K562 (cell line): ENCODE results near the gene AMH. TPM values are rescaled to one million over a fixed set of nuclear protein-coding genes. Genes with fewer than 3 reads are reported as not detected.

ENCODE experiments used
- ATAC-seq: fragments of 200-7000 bp; cut with Tn5 transposase; 3 replicates; pipeline ENCODE4 v1.9.1; 2020; ENCODE audit warnings: moderate library complexity
- BruUV-seq: library from RNA; stranded (reverse); fragments of 400-500 nt; replicated peaks from 2 replicates; lab custom pipeline; 2021; lab: Mats Ljungman, UMichigan
- CTCF ChIA-PET: fragments of 300-600 bp; formaldehyde crosslinking; extraction: SDS; loops from one replicate; lab custom pipeline; 2021; ENCODE audit warnings: low intra/inter-chr PET ratio; lab: Yijun Ruan, JAX
- POLR2A ChIA-PET: fragments of 300-600, 350-650 bp; sonication (Branson Sonifier 250); formaldehyde crosslinking; extraction: SDS; loops from one replicate; lab custom pipeline; 2021; ENCODE audit warnings: antibody characterized with exemption, inconsistent platforms; lab: Yijun Ruan, JAX
- DNase-seq, 4 experiments: peaks; one replicate each; pipeline versions ENCODE4 v3.0.0 to v3.0.0-alpha.2; 2011 to 2018; ENCODE audit warnings: low spot score in 3 of 4, mixed read lengths in 3 of 4; ENCODE audit errors: extremely low read depth in 1 of 4
- FAIRE-seq: peaks from 2 replicates; lab custom pipeline; 2011; peaks lifted over from hg19 to GRCh38; lab: Jason Lieb, UNC
- H2AFZ ChIP-seq: 2 replicates; pipeline ENCODE4 v1.6.0; 2011; ENCODE audit warnings: low read depth, low read length, control low read depth, inconsistent platforms
- H3K27ac ChIP-seq: fragments of 200-600 bp; 3 replicates; pipeline ENCODE4 v1.8.0; 2011; ENCODE audit warnings: low read depth, mild to moderate bottlenecking, control low read depth, inconsistent platforms, low read length, moderate library complexity, mixed read lengths; ENCODE audit errors: extremely low read depth
- H3K27me3 ChIP-seq, 2 experiments: fragments of 300-600 bp in 1 of 2; 2 replicates in 1 of 2; 3 replicates in 1 of 2; pipeline versions ENCODE4 v1.6.0 to v1.8.0; 2011; ENCODE audit warnings: inconsistent platforms in 2 of 2, low read length in 2 of 2, mild to moderate bottlenecking in 1 of 2, mixed read lengths in 1 of 2, moderate library complexity in 1 of 2; ENCODE audit not compliant: control insufficient read depth in 2 of 2, insufficient read depth in 2 of 2
- H3K36me3 ChIP-seq: fragments of 300-600 bp; 3 replicates; pipeline ENCODE4 v1.8.0; 2011; ENCODE audit warnings: mild to moderate bottlenecking, low read length, inconsistent platforms; ENCODE audit not compliant: control insufficient read depth, insufficient read depth
- H3K4me1 ChIP-seq, 2 experiments: fragments of 200-600 bp in 1 of 2; replicated peaks in 1 of 2; 2 replicates in 1 of 2; 3 replicates in 1 of 2; pipeline versions ENCODE4 v1.5.1 to v1.8.0; 2011; ENCODE audit warnings: inconsistent platforms in 2 of 2, low read length in 2 of 2, mild to moderate bottlenecking in 1 of 2, mixed read lengths in 1 of 2, moderate library complexity in 1 of 2; ENCODE audit not compliant: control insufficient read depth in 2 of 2, insufficient read depth in 2 of 2
- H3K4me2 ChIP-seq: 2 replicates; pipeline ENCODE4 v1.6.1; 2011; ENCODE audit warnings: low read length, control low read depth, inconsistent platforms, mixed read lengths; ENCODE audit not compliant: insufficient read depth
- H3K4me3 ChIP-seq: fragments of 200-600 bp; sonication (generic), shearing (Covaris generic); 2 replicates; pipeline ENCODE4 v1.5.1; 2016; ENCODE audit warnings: control low read depth, inconsistent platforms
- H3K79me2 ChIP-seq: fragments of 200-600 bp; 3 replicates; pipeline ENCODE4 v1.8.0; 2011; ENCODE audit warnings: low read length, inconsistent platforms; ENCODE audit not compliant: control insufficient read depth, insufficient read depth
- H3K9ac ChIP-seq, 2 experiments: 2 replicates each; pipeline versions ENCODE4 v1.6.0 to v1.6.1; 2011; ENCODE audit warnings: low read depth in 2 of 2, low read length in 2 of 2, control low read depth in 1 of 2, inconsistent platforms in 1 of 2, mild to moderate bottlenecking in 1 of 2, mixed read lengths in 1 of 2; ENCODE audit not compliant: insufficient read depth in 1 of 2
- H3K9me1 ChIP-seq: one replicate; pipeline ENCODE4 v1.6.0; 2011; ENCODE audit warnings: inconsistent platforms, mild to moderate bottlenecking, low read length, moderate library complexity; ENCODE audit not compliant: control insufficient read depth, insufficient read depth
- H3K9me3 ChIP-seq: replicated peaks from 2 replicates; pipeline ENCODE4 v1.5.1; 2011; ENCODE audit warnings: low read depth, low read length, inconsistent platforms; ENCODE audit not compliant: control insufficient read depth, insufficient read depth
- H4K20me1 ChIP-seq: replicated peaks from 2 replicates; pipeline ENCODE4 v1.6.1; 2011; ENCODE audit warnings: low read length, inconsistent platforms, mixed read lengths; ENCODE audit not compliant: control insufficient read depth, insufficient read depth
- CCNT2 ChIP-seq: IDR thresholded peaks from 2 replicates; pipeline ENCODE4 v1.6.1; 2011; ENCODE audit warnings: borderline replicate concordance, low read depth, mild to moderate bottlenecking, moderate library complexity, mixed read lengths, low read length; ENCODE audit not compliant: insufficient read length; ENCODE audit errors: extremely low read depth
- CHD2 ChIP-seq: IDR thresholded peaks from 2 replicates; pipeline ENCODE4 v1.6.1; 2011; ENCODE audit warnings: low read depth, low read length
- HNRNPL ChIP-seq: fragments of 200-400 bp; formaldehyde crosslinking; IDR thresholded peaks from 2 replicates; pipeline ENCODE4 v1.6.1; 2017; ENCODE audit warnings: low read depth, mild to moderate bottlenecking, low read length
- MTA1 ChIP-seq: fragments of 450-650 bp; IDR thresholded peaks from 2 replicates; pipeline ENCODE4 v1.6.1; 2017; ENCODE audit warnings: borderline replicate concordance
- POLR2G ChIP-seq: fragments of 200-400 bp; formaldehyde crosslinking; IDR thresholded peaks from 2 replicates; pipeline ENCODE4 v1.6.1; 2017; ENCODE audit warnings: low read depth, mild to moderate bottlenecking, antibody characterized with exemption, low read length, moderate library complexity
- PTRF ChIP-seq: fragments of 450-650 bp; IDR thresholded peaks from 2 replicates; pipeline ENCODE4 v1.6.1; 2016; ENCODE audit warnings: mild to moderate bottlenecking, missing genetic modification characterization, missing compliant biosample characterization
- RBFOX2 ChIP-seq: fragments of 200-400 bp; formaldehyde crosslinking; IDR thresholded peaks from 2 replicates; pipeline ENCODE4 v1.6.1; 2017; ENCODE audit warnings: low read depth, mild to moderate bottlenecking, low read length, moderate library complexity
- RBM22 ChIP-seq: fragments of 200-400 bp; formaldehyde crosslinking; IDR thresholded peaks from 2 replicates; pipeline ENCODE4 v1.6.1; 2018; ENCODE audit warnings: low read length, low read depth; ENCODE audit not compliant: poor library complexity, severe bottlenecking
- ZBED1 ChIP-seq: IDR thresholded peaks from 2 replicates; pipeline ENCODE4 v1.6.1; 2014
- ZBTB7A ChIP-seq: IDR thresholded peaks from 2 replicates; pipeline ENCODE4 v1.6.1; 2011; ENCODE audit warnings: low read depth, mild to moderate bottlenecking, low read length, moderate library complexity, borderline replicate concordance; ENCODE audit not compliant: control insufficient read depth
- ZNF224 ChIP-seq: sonication (generic); formaldehyde crosslinking; IDR thresholded peaks from 2 replicates; pipeline ENCODE4 v1.8.0; 2022; ENCODE audit warnings: mild to moderate bottlenecking, missing genetic modification reagents
- ZNF316 ChIP-seq: fragments of 450-650 bp; IDR thresholded peaks from 2 replicates; pipeline ENCODE4 v1.6.1; 2016
- ZSCAN29 ChIP-seq: fragments of 450-650 bp; IDR thresholded peaks from 2 replicates; pipeline ENCODE4 v1.6.1; 2017
- WGBS: fragments of 100-300 bp; shearing (Covaris generic); methylation state at CpG from one replicate; pipeline ENCODE4 v1.1.6; 2016; ENCODE audit warnings: low coverage, mixed read lengths; ENCODE audit not compliant: insufficient coverage; ENCODE audit errors: missing lambda C conversion rate; 5-methylcytosine and 5-hydroxymethylcytosine counted together
- in situ Hi-C: fragments of 300-500 bp; cut with MboI; formaldehyde crosslinking; loops from 4 replicates; pipeline ENCODE4 v1.15.0; 2018; ENCODE audit warnings: inconsistent platforms, mixed read lengths
- intact Hi-C: fragments of 100-400 bp; cut with micrococcal nuclease; formaldehyde crosslinking; loops from 2 replicates; pipeline ENCODE4 v1.14.2; 2022
- polyA plus RNA-seq, 8 experiments: library from polyadenylated mRNA; depleted of rRNA in 4 of 8; stranded (reverse) in 5 of 8; unstranded in 3 of 8; fragments of >200 nt; fragmentation: Nextera tagmentation in 2 of 8; fragmentation: Illumina TruSeq in 1 of 8; extraction: Ambion mirVana in 2 of 8; extraction: Trizol in 1 of 8; gene quantifications; 2 replicates each; pipeline versions ENCODE4 v1.2.1 to v1.2.3, GENCODE V29; 2011 to 2014; ENCODE audit warnings: inconsistent platforms in 1 of 8, missing spikeins in 1 of 8
- total RNA-seq, 7 experiments: library from RNA; depleted of rRNA in 6 of 7; stranded (reverse); fragments of >200 nt in 6 of 7; fragmentation: Illumina TruSeq in 2 of 7; extraction: Trizol in 2 of 7; gene quantifications; 2 replicates each; pipeline versions ENCODE4 v1.2.1 to v1.2.3, GENCODE V29; 2011 to 2021; ENCODE audit warnings: low replicate concordance in 1 of 7
- TF ChIP-seq, protein P1 (sequence below): sonication (generic); formaldehyde crosslinking; IDR thresholded peaks from 2 replicates; pipeline ENCODE4 v1.8.1; 2023; ENCODE audit warnings: mild to moderate bottlenecking, missing genetic modification reagents

Gene AMH
- total and polyA plus RNA-seq, 9 of the 15 experiments (the other 6 are each of a cell fraction or from before 2014, with no cell fraction given) = 0.29 to 27.4 (median 2.6) TPM; not detected in 2

DNA sequence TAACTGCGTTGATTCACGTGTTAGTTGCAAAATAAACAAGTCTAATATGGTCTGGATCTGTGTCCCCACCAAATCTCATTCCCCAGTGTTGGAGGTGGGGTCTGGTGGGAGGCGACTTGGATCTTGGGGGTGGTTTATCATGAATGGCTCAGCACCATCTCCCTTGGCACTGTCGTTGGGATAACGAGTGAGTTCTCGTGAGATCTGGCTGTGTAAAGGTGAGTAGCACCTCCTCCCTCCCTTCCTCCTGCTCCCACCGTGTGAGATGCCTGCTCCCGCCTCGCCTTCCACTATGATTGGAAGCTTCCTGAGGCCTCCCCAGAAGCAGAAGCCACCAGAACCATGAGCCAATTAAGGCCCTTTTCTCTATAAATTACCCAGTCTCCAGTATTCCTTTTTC is 28.0 kb downstream of the AMH start:
- TF ChIP-seq ZNF316 (peak; percentile 51; the same call in 1 of the 2 replicates), ZSCAN29 (no peak), CHD2 (peak; percentile 65; the same call in 1 of the 2 replicates)

DNA sequence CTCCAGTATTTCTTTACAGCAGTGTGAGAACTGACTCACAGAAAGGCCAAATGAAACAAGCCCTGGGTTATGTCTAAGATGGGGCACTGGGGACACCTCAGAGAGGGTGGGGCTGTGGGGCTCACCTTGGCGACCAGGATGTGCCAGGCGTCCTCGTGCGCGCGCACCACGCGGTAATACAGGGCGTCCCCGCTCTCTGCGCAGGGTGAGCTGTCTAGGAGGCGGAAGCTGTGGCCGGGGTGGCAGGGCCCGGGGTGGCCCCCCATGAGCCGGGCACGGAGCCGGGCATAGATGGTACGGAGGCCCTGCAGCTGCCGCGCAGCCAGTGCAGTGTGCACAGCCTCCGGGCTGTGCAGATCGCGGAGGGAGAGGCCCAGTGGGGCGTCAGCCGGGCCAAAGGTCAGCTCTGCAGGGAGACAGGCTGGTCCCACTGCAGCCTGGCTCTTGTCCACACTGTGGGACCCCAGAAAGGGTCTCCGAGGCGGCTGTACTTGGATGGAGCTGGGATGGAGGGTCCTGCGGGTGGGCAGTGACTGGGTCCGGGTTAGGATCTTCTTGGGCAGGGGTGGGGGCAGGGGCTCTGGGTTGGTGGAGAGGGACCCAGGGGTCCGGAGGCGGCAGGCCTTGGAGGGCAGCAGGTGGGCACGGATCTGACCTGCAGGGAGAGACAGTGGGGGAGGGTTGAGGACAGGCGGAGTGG is 29.5 kb downstream of the AMH start:
- H3K4me1 ChIP-seq = peaks cover 6 to 58% of the 10 kb centered on the region in 2 experiments
- peaks cover 9% of the 10 kb centered on the region for H4K20me1 ChIP-seq
- no peak overlapping the region for H2AFZ ChIP-seq
- BruUV-seq = no TSS peak
- FAIRE-seq (no peak), DNase-seq (no peak), ATAC-seq (no peak)
- H3K9ac ChIP-seq = no peak overlapping the region
- H3K9me3 ChIP-seq = no peaks in the 10 kb centered on the region
- H3K36me3 ChIP-seq = peaks cover 8% of the 10 kb centered on the region
- H3K4me3 ChIP-seq = no peak overlapping the region
- WGBS = 84% methylated on average over 29 of the region's 33 CpGs
- no peak overlapping the region for H3K27ac ChIP-seq
- peaks cover 17% of the 10 kb centered on the region for H3K79me2 ChIP-seq
- H3K9me1 ChIP-seq = peaks cover 5% of the 10 kb centered on the region
- intact Hi-C loops (loop anchor here (5.0 kb wide), 2 partner anchors 39 to 334 kb away; no protein-coding TSS in a partner anchor), in situ Hi-C loops (no loop called here)
- H3K4me2 ChIP-seq = no peak overlapping the region
- H3K27me3 ChIP-seq = no peaks in the 10 kb centered on the region
- ChIA-PET CTCF (no interaction called here), POLR2A (interaction anchor here (0.5 to 2.5 kb wide), 11 partner anchors 8 to 639 kb away, joined by 3 to 14 read pairs (median 4); no protein-coding TSS in a partner anchor)
- peak; percentile 57 for TF ChIP-seq RBFOX2
- TF ChIP-seq RBM22 = peak; percentile 97
- no peak for TF ChIP-seq PTRF (tag)
- TF ChIP-seq, protein P1, sequence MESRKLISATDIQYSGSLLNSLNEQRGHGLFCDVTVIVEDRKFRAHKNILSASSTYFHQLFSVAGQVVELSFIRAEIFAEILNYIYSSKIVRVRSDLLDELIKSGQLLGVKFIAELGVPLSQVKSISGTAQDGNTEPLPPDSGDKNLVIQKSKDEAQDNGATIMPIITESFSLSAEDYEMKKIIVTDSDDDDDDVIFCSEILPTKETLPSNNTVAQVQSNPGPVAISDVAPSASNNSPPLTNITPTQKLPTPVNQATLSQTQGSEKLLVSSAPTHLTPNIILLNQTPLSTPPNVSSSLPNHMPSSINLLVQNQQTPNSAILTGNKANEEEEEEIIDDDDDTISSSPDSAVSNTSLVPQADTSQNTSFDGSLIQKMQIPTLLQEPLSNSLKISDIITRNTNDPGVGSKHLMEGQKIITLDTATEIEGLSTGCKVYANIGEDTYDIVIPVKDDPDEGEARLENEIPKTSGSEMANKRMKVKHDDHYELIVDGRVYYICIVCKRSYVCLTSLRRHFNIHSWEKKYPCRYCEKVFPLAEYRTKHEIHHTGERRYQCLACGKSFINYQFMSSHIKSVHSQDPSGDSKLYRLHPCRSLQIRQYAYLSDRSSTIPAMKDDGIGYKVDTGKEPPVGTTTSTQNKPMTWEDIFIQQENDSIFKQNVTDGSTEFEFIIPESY (CRISPR knock-in tag) = peak; percentile 89
- peak; percentile 38; the same call in 1 of the 2 replicates for TF ChIP-seq ZBTB7A
- no peak for TF ChIP-seq ZNF224
- peak; percentile 84 for TF ChIP-seq HNRNPL
- TF ChIP-seq MTA1 = no peak
- TF ChIP-seq CCNT2 = peak; percentile 14
- peak; percentile 78 for TF ChIP-seq POLR2G
- TF ChIP-seq ZBED1 = no peak

More for the DNA sequence above, 28.0 kb downstream of the AMH start:
- H3K4me1 ChIP-seq = peaks cover 10 to 67% of the 10 kb centered on the region in 2 experiments
- no peaks in the 10 kb centered on the region for H3K27me3 ChIP-seq
- no peak overlapping the region for H2AFZ ChIP-seq
- no peak overlapping the region for H3K4me3 ChIP-seq
- ATAC-seq (no peak), DNase-seq (no peak), FAIRE-seq (no peak)
- in situ Hi-C loops (no loop called here), intact Hi-C loops (loop anchor here (5.0 kb wide), 2 partner anchors 40 to 335 kb away; no protein-coding TSS in a partner anchor)
- no peak overlapping the region for H3K9ac ChIP-seq
- BruUV-seq = no TSS peak
- H4K20me1 ChIP-seq = peaks cover 23% of the 10 kb centered on the region
- WGBS = 49% methylated on average over 9 of the region's 9 CpGs
- H3K27ac ChIP-seq = no peak overlapping the region
- H3K9me3 ChIP-seq = no peaks in the 10 kb centered on the region
- peaks cover 5% of the 10 kb centered on the region for H3K9me1 ChIP-seq
- H3K79me2 ChIP-seq = peaks cover 31% of the 10 kb centered on the region
- no peak overlapping the region for H3K4me2 ChIP-seq
- ChIA-PET CTCF (no interaction called here), POLR2A (interaction anchor here (0.6 to 4.0 kb wide), 16 partner anchors 9 to 322 kb away, joined by 3 to 17 read pairs (median 4); partner anchors contain the start of gene PLEKHJ1)
- peaks cover 22% of the 10 kb centered on the region for H3K36me3 ChIP-seq
